Effector memory CD8-positive, alpha-beta T cell (primary cell): Measurements from ENCODE around the gene COLEC12.

ENCODE experiments used
- ATAC-seq: fragments of 150-1000 bp; cut with Tn5 transposase; replicated peaks from 2 replicates; pipeline ENCODE4 v1.10.0; 2021; ENCODE audit warnings: mild to moderate bottlenecking, moderate library complexity
- DNase-seq, 3 experiments: peaks; one replicate each; pipeline ENCODE4 v3.0.0; 2021
- H3K27ac Mint-ChIP-seq, 2 donors: one replicate each; pipeline ENCODE4 v1.8.0; 2022; ENCODE audit warnings: mild to moderate bottlenecking in 2 of 2, mixed read lengths in 2 of 2, moderate library complexity in 2 of 2
- H3K27me3 Mint-ChIP-seq, 2 donors: one replicate each; pipeline ENCODE4 v1.8.0; 2022; ENCODE audit warnings: mixed read lengths in 2 of 2
- H3K36me3 Mint-ChIP-seq: one replicate; pipeline ENCODE4 v1.8.0; 2022; ENCODE audit warnings: mild to moderate bottlenecking, moderate library complexity, mixed read lengths; ENCODE audit not compliant: insufficient read depth
- H3K4me1 Mint-ChIP-seq, 2 donors: one replicate each; pipeline ENCODE4 v1.8.0; 2022; ENCODE audit warnings: low read depth in 2 of 2, mixed read lengths in 2 of 2
- H3K4me3 Mint-ChIP-seq, 2 donors: one replicate each; pipeline ENCODE4 v1.8.0; 2022; ENCODE audit warnings: mild to moderate bottlenecking in 2 of 2, mixed read lengths in 2 of 2, moderate library complexity in 2 of 2
- H3K9me3 Mint-ChIP-seq, 2 donors: one replicate each; pipeline ENCODE4 v1.8.0; 2022; ENCODE audit warnings: mixed read lengths in 2 of 2

COLEC12 gene

DNA sequence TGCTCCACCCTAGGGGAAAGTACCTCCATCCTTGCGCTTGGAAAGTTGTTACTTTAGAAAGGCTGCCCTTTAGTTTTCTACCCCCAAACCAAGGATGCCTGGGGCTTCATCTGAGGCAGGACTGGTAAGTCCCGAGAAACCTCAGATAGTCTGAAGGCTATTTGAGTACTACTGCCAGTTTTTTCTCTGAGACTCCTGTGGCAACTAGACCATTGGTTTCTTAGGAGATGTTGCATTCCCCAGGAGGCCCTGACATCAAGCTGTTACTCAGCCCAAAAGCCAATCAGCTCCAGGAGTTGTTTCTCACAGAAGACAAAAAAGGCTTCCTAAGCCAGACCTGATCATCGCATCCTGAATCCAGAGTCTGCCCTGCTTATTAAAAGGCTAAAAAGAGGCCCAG lies 67.2 kb downstream of the COLEC12 start:
- Mint-ChIP-seq H3K27ac (no peak overlapping the region), H3K4me3 (no peak overlapping the region), H3K4me1 (no peaks in the 10 kb centered on the region), H3K36me3 (no peaks in the 10 kb centered on the region), H3K27me3 (peaks cover 16% of the 10 kb centered on the region in 2 donors), H3K9me3 (no peaks in the 10 kb centered on the region)
- ATAC-seq (no peak), DNase-seq (no peak)

DNA sequence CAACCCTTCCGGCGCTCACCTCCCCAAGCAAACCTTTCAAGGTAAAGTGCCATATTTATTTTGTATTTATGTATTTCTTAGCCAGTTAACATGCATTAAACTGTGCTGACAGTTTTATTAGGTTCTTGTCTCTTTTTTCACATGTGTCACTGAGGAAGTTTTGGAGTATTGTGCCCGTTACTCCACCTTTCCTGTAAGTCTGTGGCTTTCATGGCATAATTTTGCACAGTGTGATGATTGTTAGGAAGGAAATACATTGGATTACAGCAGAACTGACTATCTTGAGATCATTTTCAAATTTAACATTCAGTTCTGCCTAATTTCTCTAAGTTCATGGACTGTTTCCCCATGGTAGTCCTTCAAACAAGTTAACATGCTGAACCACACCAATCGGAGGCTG lies 67.7 kb downstream of the COLEC12 start:
- Mint-ChIP-seq H3K4me3 (no peak overlapping the region), H3K9me3 (no peaks in the 10 kb centered on the region)

DNA sequence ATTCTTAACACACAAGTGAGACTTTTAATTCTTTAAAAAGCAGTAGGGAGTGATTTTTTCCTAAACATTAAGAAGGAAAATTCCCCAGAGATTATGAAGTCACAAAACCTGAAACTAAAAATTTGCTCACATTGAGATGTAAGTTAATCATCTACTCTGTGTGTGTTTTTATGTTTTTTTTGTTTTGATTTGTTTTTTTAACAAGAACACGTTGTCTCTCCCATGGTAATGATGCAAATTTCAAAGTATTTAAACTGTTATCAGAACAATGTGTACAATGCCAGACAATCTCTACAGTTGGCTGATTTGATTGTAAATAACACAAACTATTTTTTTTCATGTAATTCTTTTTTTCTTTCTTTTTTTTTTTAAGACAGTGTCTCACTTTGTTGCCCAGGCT lies 71.5 kb downstream of the COLEC12 start:
- ATAC-seq: no peak
- Mint-ChIP-seq H3K4me3 (no peak overlapping the region), H3K27ac (no peak overlapping the region), H3K36me3 (no peaks in the 10 kb centered on the region), H3K4me1 (no peaks in the 10 kb centered on the region), H3K9me3 (no peaks in the 10 kb centered on the region), H3K27me3 (peaks cover 7 to 16% of the 10 kb centered on the region in 2 donors)
- no peak for DNase-seq

More for the DNA sequence above, 67.7 kb downstream of the COLEC12 start:
- Mint-ChIP-seq H3K4me1 (no peaks in the 10 kb centered on the region), H3K27me3 (peaks cover 16% of the 10 kb centered on the region in 2 donors), H3K27ac (no peak overlapping the region), H3K36me3 (no peaks in the 10 kb centered on the region)
- no peak for ATAC-seq
- DNase-seq: no peak

DNA sequence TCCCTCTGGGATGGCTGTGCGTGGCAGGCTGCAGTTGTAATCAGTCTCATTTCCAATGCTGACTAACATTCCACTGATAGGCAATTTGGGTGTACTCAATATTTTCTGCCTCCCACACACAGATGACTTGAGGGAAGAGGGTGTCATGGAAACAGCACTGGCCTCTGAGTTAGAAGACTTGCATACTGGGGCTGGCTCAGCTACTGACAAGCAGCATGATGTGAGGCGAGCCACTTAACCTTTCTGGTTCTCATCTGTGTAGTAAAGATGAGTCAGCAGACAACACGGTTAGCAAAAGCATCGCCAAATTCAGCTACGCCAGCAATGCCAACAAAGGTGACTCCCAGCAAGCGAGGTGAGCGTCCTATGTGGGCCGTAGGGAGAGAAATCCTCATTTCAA lies 73.5 kb downstream of the COLEC12 start:
- no peak overlapping the region for H3K27ac Mint-ChIP-seq
- H3K4me1 Mint-ChIP-seq: no peaks in the 10 kb centered on the region
- no peaks in the 10 kb centered on the region for H3K36me3 Mint-ChIP-seq
- peaks cover 0 to 7% of the 10 kb centered on the region in 2 donors for H3K27me3 Mint-ChIP-seq
- ATAC-seq: no peak
- no peaks in the 10 kb centered on the region for H3K9me3 Mint-ChIP-seq
- no peak overlapping the region for H3K4me3 Mint-ChIP-seq
- no peak for DNase-seq

DNA sequence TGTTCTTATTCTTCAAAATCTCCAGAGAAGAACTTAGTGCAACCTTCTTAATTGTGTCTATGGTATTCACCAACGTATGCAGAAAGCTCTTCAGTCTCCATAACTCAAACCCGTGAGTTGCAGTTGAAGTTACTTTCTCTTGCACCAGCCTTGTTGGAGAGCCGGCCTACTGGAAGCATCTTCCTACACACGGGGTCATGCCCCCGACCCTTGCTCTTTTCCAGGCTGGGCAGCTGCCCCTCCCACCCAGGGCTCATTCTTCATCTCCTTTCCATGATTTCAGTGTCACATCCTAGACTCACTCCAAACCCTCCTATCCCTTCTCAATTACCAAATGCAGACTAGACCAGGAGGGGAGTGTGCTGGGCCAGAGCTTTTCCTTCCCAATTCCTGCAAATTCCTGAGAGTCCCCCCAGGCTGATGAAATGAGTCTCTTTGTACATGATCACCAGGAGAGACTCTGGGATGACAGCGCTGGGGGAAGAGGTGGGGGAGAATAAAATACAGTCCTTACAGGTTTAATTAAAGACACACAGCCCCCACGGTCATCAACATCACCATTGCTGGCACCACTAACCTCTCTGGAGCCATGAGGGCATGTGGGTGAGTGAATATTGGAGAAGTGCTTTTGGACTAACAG lies 75.3 kb downstream of the COLEC12 start:
- DNase-seq (no peak), ATAC-seq (no peak)
- Mint-ChIP-seq H3K36me3 (no peaks in the 10 kb centered on the region), H3K4me1 (no peaks in the 10 kb centered on the region), H3K27ac (no peak overlapping the region), H3K4me3 (no peak overlapping the region), H3K27me3 (peaks cover 0 to 6% of the 10 kb centered on the region in 2 donors), H3K9me3 (no peaks in the 10 kb centered on the region)

DNA sequence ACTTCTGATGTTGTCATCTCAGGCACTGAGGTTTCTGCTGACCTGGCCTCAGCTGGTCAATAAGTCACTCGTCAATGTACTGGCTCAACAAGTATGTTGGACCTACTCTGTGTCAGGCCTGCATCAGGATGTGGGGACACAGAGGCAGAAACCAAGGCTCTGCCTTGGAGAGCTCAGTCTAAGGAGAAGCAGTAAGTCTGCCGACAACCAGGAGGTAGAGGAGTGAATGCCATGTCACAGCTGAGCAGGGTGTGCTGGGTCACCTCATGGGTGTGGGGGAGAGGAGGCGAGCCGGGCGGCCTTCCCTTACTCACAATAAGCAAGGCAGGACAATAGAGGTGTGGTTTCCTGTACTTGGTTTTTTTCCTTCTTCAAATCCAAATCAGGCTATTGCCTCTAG lies 75.8 kb downstream of the COLEC12 start:
- H3K9me3 Mint-ChIP-seq: no peaks in the 10 kb centered on the region
- DNase-seq: no peak
- no peaks in the 10 kb centered on the region for H3K4me1 Mint-ChIP-seq
- no peaks in the 10 kb centered on the region for H3K36me3 Mint-ChIP-seq
- ATAC-seq: no peak
- no peak overlapping the region for H3K4me3 Mint-ChIP-seq
- H3K27me3 Mint-ChIP-seq: peaks cover 4 to 6% of the 10 kb centered on the region in 2 donors
- H3K27ac Mint-ChIP-seq: no peak overlapping the region

DNA sequence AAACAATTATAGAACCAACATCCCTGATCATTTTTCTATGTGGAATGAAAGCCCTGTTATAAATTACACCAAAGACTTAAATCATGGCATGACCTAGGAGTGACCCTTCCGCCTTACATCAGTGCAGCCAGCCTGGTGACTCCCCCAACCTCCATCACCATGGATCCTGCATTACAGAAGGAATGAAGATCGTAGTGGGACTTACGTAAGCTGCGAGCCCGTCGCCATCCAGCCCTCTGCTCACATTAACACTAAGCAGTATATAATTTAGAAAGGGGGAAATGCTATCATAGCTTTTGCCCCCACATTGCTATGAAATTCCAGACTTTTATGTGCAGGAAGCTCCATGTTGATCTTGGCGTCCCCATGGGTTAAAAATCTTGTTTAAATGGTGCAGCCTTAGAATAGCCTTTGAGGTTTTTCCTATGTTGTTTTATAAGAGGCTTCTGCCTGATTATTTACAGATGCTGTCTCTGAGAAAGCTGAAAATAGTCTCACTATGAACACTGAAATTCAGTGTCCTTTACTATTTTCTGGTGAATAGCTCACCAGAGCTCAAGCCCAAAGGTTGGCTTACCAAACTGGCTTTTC lies 76.3 kb downstream of the COLEC12 start:
- Mint-ChIP-seq H3K27ac (no peak overlapping the region), H3K4me3 (no peak overlapping the region), H3K27me3 (peaks cover 6 to 7% of the 10 kb centered on the region in 2 donors), H3K9me3 (no peaks in the 10 kb centered on the region), H3K4me1 (no peaks in the 10 kb centered on the region), H3K36me3 (no peaks in the 10 kb centered on the region)
- ATAC-seq: no peak
- no peak for DNase-seq

DNA sequence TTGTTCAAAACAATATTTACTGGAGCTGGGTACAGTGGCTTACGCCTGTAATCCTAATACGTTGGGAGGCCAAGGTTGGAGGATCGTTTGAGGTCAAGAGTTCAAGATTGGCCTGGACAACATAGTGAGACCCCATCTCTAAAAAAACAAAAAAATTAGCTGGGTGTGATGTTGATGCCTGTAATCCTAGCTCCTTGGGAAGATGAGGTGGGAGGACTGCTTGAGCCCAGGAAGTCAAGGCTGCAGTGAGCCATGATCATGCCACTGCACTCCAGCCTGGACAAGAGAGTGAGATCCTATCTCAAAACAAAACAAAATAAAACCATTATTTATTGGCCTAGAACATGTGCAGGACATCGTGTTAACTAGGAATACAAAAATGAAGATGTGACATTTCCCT lies 77.5 kb downstream of the COLEC12 start:
- H3K4me3 Mint-ChIP-seq: no peak overlapping the region
- H3K9me3 Mint-ChIP-seq: no peaks in the 10 kb centered on the region
- H3K27ac Mint-ChIP-seq: no peak overlapping the region
- no peak for DNase-seq
- H3K27me3 Mint-ChIP-seq: peaks cover 6 to 7% of the 10 kb centered on the region in 2 donors
- ATAC-seq: no peak
- H3K4me1 Mint-ChIP-seq: no peaks in the 10 kb centered on the region
- no peaks in the 10 kb centered on the region for H3K36me3 Mint-ChIP-seq

DNA sequence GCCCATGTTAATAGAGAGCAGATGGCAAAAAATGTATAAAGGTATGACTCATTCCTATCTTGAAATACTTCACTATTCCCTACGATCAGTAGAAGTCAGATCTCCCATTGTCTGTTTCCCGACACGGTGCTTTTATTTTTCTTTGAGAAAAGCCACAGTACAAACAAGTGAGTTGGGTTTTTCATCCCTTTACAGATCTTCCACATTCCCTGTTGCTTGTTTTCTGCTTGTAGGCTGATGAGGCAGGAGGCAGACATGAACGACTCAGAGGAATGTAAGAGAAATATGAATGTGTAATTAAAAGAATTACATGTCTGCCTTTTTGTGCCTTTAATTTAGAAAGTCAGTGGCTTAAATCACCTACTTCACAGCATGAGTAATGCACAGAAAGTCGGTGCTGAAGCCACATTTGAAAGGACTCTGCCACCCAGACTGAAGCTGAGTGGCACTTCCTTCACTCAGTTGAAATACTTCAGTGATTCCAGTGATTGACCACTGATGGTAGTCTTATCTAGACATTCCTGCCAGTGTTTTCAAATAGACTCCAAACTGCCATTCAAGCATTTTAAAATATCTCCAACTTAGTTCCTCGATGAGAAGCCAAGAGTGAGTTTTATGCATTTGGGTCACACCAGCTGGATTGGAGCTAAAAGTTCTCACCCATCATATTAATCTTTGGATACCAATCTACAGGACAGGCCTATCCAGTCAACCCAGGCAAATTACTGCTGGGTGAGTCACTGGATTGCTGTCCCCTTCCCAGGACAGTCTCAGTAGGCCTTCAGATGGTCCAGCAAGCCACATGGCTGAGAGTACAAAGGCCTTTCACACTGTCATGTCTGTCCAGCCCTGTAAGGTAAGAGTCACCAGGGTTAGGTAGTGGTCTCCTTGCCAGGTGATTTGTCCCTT lies 79.0 kb downstream of the COLEC12 start:
- no peak overlapping the region for H3K4me3 Mint-ChIP-seq
- H3K27me3 Mint-ChIP-seq: peaks cover 6 to 7% of the 10 kb centered on the region in 2 donors
- H3K4me1 Mint-ChIP-seq: no peaks in the 10 kb centered on the region
- H3K27ac Mint-ChIP-seq: no peak overlapping the region
- DNase-seq (no peak), ATAC-seq (no peak)
- H3K9me3 Mint-ChIP-seq: no peaks in the 10 kb centered on the region
- H3K36me3 Mint-ChIP-seq: no peaks in the 10 kb centered on the region

DNA sequence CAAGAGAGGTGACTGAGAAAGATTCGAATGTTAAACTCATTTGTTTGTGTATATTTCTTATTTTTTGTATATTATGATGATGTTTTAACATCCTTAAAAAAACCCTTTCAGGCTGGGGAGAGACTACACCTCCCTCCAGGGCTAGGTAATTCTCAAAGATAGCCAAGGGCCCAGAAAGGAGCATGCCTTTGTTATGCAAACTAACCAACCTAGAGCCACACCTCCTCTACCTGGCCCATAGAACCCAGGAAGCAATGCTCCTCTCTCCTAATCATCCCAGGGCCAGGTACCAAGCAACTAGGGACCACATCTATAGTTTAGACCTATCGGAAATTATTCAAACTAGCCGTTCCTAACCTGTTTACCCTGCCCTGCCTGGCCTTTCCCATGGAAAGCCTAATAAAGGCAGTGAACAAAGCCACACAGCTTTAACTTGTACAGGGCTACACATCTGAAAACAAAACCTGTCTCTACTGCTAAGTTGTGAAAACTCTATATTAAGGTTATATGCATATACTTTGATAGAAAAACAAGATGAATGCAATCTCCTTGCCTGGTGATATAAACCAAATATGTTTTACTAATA lies 79.7 kb downstream of the COLEC12 start:
- Mint-ChIP-seq H3K27ac (no peak overlapping the region), H3K27me3 (peaks cover 7 to 10% of the 10 kb centered on the region in 2 donors), H3K9me3 (no peaks in the 10 kb centered on the region), H3K4me1 (no peaks in the 10 kb centered on the region), H3K4me3 (no peak overlapping the region), H3K36me3 (no peaks in the 10 kb centered on the region)
- ATAC-seq (no peak), DNase-seq (no peak)

DNA sequence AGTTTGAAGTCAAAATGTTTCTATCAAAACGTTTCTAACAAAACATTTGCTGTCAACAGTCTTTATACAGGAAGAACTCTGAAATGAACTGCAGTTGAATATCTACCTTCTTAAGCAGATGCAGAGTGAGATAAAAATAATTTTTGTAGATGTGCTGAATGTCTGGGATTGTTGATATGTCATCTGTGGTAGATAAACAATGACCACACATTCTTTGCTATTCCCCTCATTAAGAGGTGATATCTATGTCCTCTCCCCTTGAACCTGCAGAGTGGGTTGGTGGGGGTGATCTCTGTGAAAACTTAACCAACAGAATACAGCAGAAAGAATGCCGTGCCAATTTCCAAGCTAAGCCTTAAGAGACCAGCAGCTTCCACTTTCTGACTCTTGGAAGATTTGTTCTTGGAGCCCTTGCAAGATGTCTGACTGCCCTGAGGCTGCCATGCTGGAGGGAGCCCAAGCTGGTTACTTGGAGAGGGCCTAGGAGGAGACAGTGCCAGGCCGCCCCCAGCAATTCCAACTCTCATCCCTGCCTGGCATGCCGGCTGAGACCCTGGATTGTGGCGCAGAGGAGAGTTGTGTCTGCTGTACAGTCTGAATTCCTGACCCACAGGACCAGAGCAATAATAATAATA lies 80.8 kb downstream of the COLEC12 start:
- no peak for ATAC-seq
- no peak for DNase-seq
- H3K36me3 Mint-ChIP-seq: no peaks in the 10 kb centered on the region
- peaks cover 7 to 16% of the 10 kb centered on the region in 2 donors for H3K27me3 Mint-ChIP-seq
- H3K9me3 Mint-ChIP-seq: no peaks in the 10 kb centered on the region
- no peaks in the 10 kb centered on the region for H3K4me1 Mint-ChIP-seq
- H3K27ac Mint-ChIP-seq: no peak overlapping the region
- H3K4me3 Mint-ChIP-seq: no peak overlapping the region

DNA sequence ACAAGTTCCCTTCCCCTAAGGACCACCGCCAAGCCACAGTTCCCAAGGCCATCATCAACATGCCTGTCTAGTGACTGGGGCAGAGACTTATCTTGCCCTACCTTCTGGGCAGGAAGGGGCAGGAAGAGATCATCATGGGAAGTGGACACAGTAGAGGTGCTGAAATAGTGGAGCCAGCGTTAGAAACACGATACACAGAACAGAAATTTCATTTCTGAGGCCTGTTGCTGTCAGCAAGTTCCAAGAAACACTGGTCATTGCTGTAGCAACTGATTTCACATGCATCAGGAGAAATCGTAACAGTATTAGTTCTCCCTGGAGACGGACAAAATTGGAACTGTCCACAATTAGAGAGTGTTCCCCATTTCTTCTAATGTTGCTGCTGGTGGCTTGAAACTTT lies 83.0 kb downstream of the COLEC12 start:
- ATAC-seq: no peak
- H3K27me3 Mint-ChIP-seq: peaks cover 7 to 16% of the 10 kb centered on the region in 2 donors
- no peaks in the 10 kb centered on the region for H3K4me1 Mint-ChIP-seq

DNA sequence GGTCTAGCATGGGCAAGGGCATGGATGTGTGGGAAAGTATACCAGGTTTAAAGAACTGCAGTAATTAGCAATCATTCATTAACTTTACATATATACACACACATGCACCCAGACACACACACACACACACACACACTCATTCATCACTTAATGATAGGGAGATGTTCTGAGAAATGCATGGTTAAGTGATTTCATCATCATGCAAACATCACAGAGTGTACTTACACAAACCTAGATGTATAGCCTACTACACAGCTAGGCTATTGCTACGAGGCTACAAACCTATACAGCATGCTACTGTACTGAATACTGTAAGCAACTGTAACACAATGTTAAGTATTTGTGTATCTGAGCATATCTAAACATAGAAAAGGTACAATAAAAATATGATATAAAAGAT lies 83.6 kb downstream of the COLEC12 start:
- H3K9me3 Mint-ChIP-seq: no peaks in the 10 kb centered on the region
- H3K27me3 Mint-ChIP-seq: peaks cover 7 to 17% of the 10 kb centered on the region in 2 donors
- DNase-seq: no peak
- H3K4me1 Mint-ChIP-seq: no peaks in the 10 kb centered on the region
- H3K4me3 Mint-ChIP-seq: no peak overlapping the region
- H3K36me3 Mint-ChIP-seq: no peaks in the 10 kb centered on the region
- ATAC-seq: no peak
- no peak overlapping the region for H3K27ac Mint-ChIP-seq

More for the DNA sequence above, 83.0 kb downstream of the COLEC12 start:
- no peaks in the 10 kb centered on the region for H3K9me3 Mint-ChIP-seq
- no peaks in the 10 kb centered on the region for H3K36me3 Mint-ChIP-seq
- no peak for DNase-seq
- no peak overlapping the region for H3K4me3 Mint-ChIP-seq
- no peak overlapping the region for H3K27ac Mint-ChIP-seq
